RPMI8226 (cell line): Measurements from ENCODE around the gene RAB33B.

ENCODE experiments used
- DNase-seq: peaks from one replicate; pipeline ENCODE4 v3.0.0-alpha.2; 2015

Gene RAB33B

DNA sequence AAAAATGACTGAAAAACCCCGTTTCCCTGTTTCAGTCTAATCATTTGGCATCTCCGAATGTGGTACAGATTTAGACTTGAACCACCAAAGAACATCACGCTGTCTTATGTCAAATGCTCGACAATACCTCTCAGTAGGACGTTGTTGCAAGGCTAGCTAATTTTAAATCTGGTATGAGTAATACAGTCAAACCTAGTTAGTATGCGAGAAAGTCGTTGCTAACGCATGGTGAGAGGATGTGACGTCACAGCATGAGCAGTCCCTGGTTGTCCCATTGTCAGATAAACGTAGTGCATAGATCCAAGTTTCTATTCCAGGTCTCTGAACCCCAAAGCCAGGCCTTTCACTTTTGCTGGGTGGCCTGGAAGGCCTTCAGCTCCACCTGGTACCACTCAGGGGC is 57.4 kb downstream of the RAB33B start:
- no peak for DNase-seq

DNA sequence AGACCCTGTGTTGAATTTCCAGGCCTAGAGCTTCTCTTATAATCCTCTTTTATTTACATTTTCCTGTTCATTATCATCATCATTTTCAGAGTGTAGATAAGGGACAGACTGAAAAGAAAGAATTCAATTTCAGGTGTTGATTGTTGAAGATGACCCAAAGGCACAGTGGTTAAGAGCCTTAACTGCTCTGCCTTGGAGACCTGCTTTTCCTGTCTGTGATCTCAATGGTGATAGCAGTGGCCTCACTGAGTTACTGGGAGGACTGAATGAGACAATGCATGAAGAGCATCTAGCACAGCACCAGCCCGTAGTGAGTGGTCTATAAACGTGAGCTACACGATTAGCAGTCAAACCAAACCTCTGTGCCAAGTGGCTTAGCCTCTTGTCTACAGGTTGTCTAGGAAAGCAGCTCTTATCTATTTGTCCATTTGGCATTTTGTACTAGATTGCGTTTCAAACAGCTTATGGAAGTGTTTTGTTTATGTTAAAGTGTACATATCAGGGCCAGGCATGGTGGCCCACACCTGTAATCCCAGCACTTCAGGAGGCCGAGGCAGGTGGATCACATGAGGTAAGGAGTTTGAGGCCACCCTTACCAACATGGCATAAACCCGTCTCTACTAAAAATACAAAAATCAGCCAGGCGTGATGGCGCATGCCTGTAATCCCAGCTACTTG is 60.6 kb downstream of the RAB33B start:
- DNase-seq: no peak

DNA sequence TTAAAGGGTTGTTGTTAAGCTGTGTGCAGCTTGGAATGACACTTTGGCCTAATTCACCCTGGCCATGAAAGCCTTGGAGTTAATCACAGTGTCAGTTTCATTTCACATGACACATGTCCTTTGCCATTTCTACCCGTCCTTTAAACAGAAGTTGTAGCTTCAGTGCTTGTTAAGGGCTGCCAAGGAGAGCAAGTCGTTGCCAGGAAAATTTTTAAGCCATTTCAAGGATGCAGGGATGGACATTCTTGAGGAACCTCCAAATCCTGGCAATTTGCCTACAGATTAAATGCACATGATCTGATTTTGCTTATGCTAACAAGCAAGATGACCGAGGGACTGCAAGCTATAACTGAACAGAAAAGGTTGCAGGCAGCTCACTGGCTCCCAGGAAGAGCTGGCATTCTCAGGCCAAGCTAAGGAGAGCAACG is 61.6 kb downstream of the RAB33B start:
- no peak for DNase-seq

DNA sequence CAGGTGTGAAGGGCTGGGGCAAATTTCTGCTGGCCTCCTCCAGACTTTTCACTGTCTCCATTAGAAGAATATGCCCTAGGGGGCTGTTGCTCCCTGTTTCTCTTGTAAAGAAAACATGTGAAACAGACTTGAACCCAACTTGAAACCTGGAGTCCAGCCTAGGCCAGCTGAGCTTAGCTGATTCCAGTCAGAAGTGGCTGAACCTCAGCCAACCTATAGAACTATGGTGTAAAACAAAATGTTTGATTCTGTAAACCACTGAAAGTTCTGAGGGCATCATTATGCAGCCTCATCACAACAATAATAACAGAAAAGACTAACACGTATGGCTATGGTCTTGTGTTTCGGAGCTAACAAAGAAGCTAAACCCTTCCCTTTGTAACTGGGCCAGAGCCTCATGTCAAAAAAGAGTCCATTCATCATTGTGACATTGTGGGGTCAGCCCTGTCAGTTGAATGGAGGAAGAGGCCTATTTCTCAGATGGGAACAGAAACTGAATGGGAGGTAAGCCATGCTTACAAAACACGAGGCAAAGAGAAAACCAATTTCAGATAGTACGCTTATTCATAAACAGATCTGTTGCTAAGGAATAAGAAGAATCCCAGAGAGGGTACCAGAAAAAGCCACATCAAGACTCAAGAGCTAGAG is 68.0 kb downstream of the RAB33B start:
- DNase-seq: no peak

DNA sequence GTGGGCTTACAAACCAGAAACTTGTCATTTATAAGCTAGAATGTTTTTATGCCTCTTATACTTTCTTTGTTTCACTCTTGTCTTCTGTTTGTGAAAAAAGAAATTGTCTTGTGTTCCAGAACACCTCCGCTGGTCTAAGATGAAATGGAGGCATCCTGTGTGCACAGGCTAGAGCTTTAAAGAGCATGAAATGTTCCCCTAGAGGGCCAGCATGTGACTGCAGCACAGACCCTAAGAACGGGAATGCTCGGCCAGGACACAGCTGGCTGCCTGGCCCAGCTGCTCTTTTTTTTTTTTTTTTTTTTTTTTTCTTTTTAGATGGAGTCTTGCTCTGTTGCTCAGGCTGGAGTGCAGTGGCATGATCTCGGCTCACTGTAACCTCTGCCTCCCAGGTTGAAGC is 68.5 kb downstream of the RAB33B start:
- DNase-seq: no peak

DNA sequence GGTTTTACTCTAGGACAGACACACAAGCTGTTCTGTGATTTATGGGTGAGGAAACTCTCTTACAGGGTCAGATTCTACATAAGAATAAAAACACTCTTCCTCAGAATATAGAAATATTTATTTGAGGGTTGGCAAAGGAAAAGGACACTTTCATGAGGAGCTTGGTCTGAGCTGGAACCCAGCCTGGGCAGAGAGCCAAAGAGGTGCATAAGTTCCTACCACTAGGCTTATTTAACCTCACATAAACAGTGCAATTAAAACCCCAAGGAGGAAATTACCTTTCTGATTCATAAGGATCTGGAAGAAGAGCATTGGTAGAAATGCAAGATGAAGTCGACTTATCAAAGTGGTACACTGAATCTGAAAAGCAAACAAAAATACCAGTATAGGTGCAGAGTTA is 69.2 kb downstream of the RAB33B start:
- no peak for DNase-seq

DNA sequence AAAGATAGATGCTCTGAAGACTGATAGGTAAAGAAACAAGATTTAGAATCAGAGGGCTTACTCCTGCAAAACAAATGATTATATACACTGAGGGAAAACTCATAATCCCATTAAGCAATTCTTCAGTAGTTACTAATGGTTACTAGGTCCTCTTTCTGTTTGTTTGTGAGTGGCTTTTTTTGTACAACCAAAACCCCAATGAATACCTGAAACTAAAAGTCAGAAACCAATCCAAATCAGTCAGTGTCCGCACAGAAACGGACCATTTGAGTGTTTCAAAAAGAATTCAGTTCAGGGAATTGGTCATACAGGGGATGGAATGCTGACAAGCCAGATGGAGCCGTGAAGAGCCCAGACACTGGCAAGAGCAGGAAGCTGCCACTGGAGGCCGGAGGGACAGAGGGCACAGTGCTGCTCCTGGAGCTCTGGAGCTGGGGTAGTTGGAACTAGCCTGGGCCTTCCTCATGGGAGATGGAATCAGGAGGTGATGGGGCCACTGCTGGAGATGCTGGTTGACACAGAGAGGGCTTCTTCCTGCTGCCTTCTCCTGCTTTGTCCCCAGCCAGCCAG is 70.2 kb downstream of the RAB33B start:
- no peak for DNase-seq

DNA sequence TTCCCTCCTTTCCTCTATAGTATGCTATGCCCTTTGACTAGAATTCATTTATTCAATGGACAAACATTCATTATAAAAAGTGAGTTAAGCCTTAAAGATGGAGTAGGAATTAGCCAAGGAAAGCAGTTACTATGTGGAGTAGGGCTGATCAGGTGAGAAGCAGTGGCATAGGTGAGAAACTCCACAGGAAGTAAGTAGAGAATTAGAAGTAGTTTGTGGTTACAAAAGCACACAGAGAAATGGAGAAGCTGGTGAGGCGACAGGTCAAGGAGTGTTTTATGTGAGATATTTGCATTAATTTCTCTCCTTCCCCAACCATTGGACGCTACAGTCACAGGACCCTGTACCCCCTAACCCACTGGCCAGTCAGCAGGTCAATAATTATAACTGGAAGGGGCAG is 71.5 kb downstream of the RAB33B start:
- no peak for DNase-seq
